Kidney epithelial cell (primary cell): ENCODE results near the gene VRK1. TPM values are rescaled to one million over a fixed set of nuclear protein-coding genes. Genes with fewer than 3 reads are reported as not detected.

ENCODE experiments used
- DNase-seq: peaks from one replicate; pipeline ENCODE4 v3.0.0-alpha.2; 2010; ENCODE audit warnings: low read depth
- H3K27me3 ChIP-seq: 2 replicates; pipeline ENCODE4 v1.6.0; 2011; ENCODE audit warnings: low read length; ENCODE audit not compliant: control insufficient read depth, insufficient read depth
- H3K36me3 ChIP-seq: 2 replicates; pipeline ENCODE4 v1.5.1; 2011; ENCODE audit warnings: low read length; ENCODE audit not compliant: control insufficient read depth, insufficient read depth
- H3K4me3 ChIP-seq: 2 replicates; pipeline ENCODE4 v1.5.1; 2011; ENCODE audit warnings: low read depth, mild to moderate bottlenecking, control low read depth, low read length
- CTCF ChIP-seq: IDR thresholded peaks from 2 replicates; pipeline ENCODE4 v1.5.1; 2011; ENCODE audit warnings: mild to moderate bottlenecking, moderate library complexity, low read length, control low read depth, inconsistent platforms; ENCODE audit not compliant: insufficient read depth, poor library complexity, severe bottlenecking
- total RNA-seq: library from RNA; depleted of rRNA; stranded (reverse); fragments of >200 nt; gene quantifications from 2 replicates; pipeline ENCODE4 v1.2.3, GENCODE V29; 2015

The VRK1 gene
- total RNA-seq, 1 donor from 2014 or later: 13.0 TPM

- no peak overlapping the region for H3K4me3 ChIP-seq
- TF ChIP-seq CTCF: no peak
- H3K27me3 ChIP-seq: no peaks in the 10 kb centered on the region
- no peak for DNase-seq
- no peaks in the 10 kb centered on the region for H3K36me3 ChIP-seq
These were observed 13.9 kb upstream of the VRK1 start for GRCh38 chr14:96783043-96783914.

GRCh38 chr14:96783915-96784224, 13.3 kb upstream of the VRK1 start:
- H3K4me3 ChIP-seq: no peak overlapping the region
- no peak for TF ChIP-seq CTCF
- no peaks in the 10 kb centered on the region for H3K27me3 ChIP-seq
- no peak for DNase-seq
- no peaks in the 10 kb centered on the region for H3K36me3 ChIP-seq

- no peak for TF ChIP-seq CTCF
- DNase-seq: no peak
- Histone ChIP-seq H3K4me3 (no peak overlapping the region), H3K27me3 (no peaks in the 10 kb centered on the region), H3K36me3 (no peaks in the 10 kb centered on the region)
These were observed 7.0 kb upstream of the VRK1 start for GRCh38 chr14:96790186-96790585.

GRCh38 chr14:96790706-96791105, 6.5 kb upstream of the VRK1 start:
- Histone ChIP-seq H3K27me3 (no peaks in the 10 kb centered on the region), H3K36me3 (no peaks in the 10 kb centered on the region), H3K4me3 (no peak overlapping the region)
- TF ChIP-seq CTCF: no peak
- DNase-seq: no peak

- DNase-seq: no peak
- no peak overlapping the region for H3K4me3 ChIP-seq
- no peaks in the 10 kb centered on the region for H3K27me3 ChIP-seq
- no peaks in the 10 kb centered on the region for H3K36me3 ChIP-seq
- no peak for TF ChIP-seq CTCF
These were observed 5.2 kb upstream of the VRK1 start for GRCh38 chr14:96792003-96792402.

GRCh38 chr14:96792591-96792990, 4.6 kb upstream of the VRK1 start:
- Histone ChIP-seq H3K36me3 (no peaks in the 10 kb centered on the region), H3K27me3 (no peaks in the 10 kb centered on the region), H3K4me3 (no peak overlapping the region)
- DNase-seq: no peak
- TF ChIP-seq CTCF: no peak
